ENCODE data around the gene YJEFN3.

YJEFN3 gene

DNA sequence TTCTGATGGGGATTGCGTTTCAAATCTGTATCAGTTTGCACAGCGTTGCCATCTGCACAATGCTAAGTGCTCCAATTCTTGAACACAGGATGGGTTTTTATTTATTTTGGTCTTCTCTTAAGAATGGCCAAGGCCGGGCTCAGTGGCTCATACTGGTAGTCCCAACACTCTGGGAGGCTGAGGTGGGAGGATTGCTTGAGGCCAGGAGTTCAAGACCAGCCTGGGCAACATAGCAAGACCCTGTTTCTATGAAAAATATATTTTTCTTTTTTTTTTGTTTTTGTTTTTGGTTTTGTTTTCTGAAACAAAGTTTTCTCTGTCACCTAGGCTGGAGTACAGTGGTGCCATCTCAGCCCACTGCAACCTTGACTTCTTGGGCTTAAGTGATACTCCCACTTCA, 5.5 kb upstream of the YJEFN3 start:
- DNase-seq (ENCODE audit: low read depth in 2 of 2): no peak

DNA sequence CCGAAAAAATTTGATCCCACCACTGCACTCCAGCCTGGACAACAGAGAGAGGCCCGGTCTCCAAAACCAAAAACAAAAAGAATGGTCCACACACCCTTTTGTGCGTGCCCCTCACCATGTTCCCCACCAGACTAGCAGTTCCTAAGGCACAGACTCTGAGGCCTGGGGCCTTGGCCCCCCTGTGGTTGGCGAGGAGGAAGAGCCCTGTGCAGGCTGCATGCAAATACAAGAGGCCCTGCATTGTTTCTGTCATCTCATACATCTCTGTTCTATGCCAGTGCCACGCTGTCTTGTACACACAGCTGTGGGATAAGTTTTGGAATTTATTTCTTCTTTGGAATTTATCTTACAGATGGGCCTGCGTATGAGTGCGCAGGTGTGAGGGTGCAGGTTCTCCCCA, 4.7 kb upstream of the YJEFN3 start:
- no peak for DNase-seq (ENCODE audit: low read depth in 2 of 2)

GRCh38 chr19:19525611-19526380, 2.9 kb upstream of the YJEFN3 start:
- no peak for DNase-seq (ENCODE audit: low read depth in 2 of 2)

- no peak for DNase-seq (ENCODE audit: low read depth in 2 of 2)
Observed at GRCh38 chr19:19526581-19527370, 1.9 kb upstream of the YJEFN3 start.

GRCh38 chr19:19527371-19527656, 1.4 kb upstream of the YJEFN3 start:
- DNase-seq (ENCODE audit: low read depth in 2 of 2): no peak

DNA sequence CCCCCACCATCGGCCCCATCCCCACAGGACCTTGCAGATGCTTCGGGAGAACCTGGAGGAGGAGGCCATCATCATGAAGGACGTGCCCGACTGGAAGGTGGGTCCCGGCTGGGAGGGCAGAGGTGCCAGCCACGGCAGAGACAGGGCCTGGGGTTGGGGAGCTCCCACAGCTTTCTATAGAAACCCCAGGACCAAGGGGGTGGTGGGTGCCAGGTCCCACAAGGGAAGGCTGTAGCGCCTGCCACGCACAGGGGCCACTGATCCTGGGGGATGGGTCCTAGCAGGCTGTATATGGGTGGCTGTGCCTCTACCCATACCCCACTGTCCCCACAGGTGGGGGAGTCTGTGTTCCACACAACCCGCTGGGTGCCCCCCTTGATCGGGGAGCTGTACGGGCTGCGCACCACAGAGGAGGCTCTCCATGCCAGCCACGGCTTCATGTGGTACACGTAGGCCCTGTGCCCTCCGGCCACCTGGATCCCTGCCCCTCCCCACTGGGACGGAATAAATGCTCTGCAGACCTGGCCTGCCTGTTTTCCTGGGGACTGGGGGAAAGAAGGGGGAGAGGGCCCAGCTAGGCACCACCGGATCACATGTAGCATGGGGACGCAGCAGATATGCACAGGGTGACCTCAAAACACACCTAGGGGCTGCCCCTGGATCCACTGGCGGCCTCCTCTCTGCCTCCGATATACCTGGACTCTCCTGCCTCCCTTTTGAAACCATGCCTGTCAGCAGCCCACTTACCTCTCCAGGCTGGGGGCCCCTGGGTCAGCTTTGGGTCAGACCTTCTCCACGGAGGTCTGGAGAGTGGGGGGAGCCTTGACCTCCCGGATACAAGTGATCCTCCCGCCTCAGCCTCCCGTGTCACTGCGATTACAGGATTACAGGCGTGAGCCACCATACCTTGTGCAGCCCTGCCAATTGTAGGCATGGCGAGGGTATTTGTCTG, 761 bp upstream of the YJEFN3 start:
- DNase-seq (ENCODE audit: low read depth in 2 of 2): no peak

DNA sequence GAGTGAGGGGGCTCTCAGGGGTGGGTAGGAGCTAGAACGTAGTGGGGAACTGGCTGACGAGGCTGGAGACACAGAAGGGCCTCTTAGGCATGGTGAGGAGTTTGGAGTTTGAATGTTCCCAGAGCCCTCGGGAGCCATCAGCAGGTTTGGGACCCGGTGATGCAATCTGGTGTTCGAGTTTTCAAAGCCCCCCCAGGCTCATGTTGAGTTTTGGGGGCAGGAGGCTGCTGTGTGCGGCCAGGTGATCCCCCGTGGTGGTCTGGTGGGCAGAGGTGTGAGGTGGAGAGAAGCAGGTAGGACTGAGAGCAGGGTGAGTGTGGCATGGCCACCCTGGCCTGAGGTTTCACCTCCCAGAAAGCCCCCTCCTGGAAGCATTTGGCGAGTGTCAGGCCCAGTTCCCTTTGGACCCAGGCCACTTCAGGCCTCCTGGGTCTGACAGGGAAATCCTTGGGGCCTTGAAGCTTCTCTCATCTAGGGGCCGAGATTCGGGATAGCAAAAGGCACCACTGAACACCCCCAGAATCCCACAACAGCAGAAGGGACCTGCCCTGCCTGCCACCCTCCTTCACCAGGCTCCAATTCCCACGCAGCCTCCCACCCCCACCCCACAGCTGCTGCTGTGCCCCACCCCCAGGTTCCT, 1.2 kb downstream of the YJEFN3 start:
- no peak for DNase-seq (ENCODE audit: low read depth in 2 of 2)

DNA sequence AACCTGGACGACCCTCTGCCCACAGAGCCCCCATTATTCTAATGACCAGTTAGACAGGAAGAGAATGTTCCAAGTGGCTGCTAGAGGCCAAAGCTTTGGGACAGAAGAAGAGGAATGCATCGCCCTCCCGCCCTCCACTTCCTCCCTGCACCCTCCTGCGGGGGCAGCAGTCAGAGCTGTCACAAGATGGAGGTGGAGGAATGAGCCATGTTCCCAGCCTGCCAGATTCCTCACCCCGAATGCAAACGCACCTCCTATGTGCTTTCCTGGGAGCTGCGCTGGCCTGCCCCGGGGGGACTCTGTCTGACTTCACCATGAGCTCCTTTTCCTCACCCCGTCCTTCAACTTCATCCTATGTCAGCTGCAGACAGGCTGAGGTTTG, 1.7 kb downstream of the YJEFN3 start:
- DNase-seq (ENCODE audit: low read depth in 2 of 2): no peak

GRCh38 chr19:19530889-19531288, 2.2 kb downstream of the YJEFN3 start:
- no peak for DNase-seq (ENCODE audit: low read depth in 2 of 2)

- peak; percentile 55 to 74 for DNase-seq (ENCODE audit: low read depth in 2 of 2)
Observed at GRCh38 chr19:19531951-19532805, 3.5 kb downstream of the YJEFN3 start.

- DNase-seq (ENCODE audit: low read depth in 2 of 2): no peak
Observed at GRCh38 chr19:19532806-19533701, 4.3 kb downstream of the YJEFN3 start.

DNA sequence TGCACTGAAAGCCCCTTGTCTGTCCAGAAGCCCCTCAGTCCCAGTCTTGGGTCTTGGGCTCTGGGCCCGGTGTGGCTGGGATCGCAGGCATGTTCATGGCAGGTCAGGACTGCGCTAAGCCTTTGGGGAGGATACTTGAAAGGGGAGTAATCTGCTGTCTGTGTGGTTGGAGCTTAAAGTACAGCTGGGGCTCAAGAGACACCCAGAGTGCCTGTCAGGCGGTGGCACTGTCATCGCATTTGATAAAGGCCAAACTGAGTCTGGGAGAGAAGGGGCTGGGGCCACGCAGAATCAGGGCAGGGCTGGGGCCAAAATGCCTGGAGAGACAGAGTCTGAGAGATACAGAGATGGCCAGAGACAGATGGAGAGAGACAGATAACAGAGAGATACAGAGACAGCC, 5.1 kb downstream of the YJEFN3 start:
- DNase-seq (ENCODE audit: low read depth in 2 of 2): no peak

DNA sequence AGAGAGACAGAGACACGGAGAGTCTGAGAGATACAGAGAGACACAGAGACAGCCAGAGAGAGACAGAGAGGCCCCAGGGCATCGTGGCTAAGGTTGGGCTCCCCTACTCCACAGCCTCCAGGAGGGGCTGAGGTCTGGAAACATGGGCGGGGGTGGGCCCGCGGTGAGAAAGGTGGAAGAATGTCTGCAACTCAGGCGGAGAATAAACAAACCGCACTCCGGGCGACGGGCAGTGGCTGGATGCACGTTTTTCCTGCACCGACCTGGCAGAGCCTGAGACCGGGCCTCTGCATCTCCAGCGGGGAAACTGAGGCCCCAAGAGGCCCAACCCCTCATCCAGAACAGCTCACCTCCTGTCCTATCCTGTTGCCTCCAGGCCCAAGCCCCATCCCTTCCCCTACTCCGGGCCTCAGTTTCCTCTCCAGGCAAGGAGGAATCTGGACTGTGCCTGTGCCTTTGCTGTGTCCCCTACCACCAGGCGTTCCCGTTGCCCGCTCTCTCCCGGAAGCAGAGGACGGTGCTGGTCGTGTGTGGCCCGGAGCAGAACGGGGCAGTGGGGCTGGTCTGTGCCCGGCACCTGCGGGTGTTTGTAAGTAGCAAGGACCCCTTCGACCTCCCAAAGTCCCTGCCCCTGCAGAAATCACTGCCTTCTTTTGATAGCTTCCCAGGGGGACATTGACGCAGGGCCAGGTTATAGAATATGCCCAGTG, 6.0 kb downstream of the YJEFN3 start:
- DNase-seq (ENCODE audit: low read depth in 2 of 2): no peak

GRCh38 chr19:19535311-19536191, 6.8 kb downstream of the YJEFN3 start:
- DNase-seq (ENCODE audit: low read depth in 2 of 2): no peak

- peak in 1 of 2 donors; percentile 23 for DNase-seq (ENCODE audit: low read depth in 2 of 2)
Observed at GRCh38 chr19:19537075-19538048, 8.7 kb downstream of the YJEFN3 start.

GRCh38 chr19:19538061-19538784, 9.5 kb downstream of the YJEFN3 start, which contains the start of gene CILP2:
TSS of gene CILP2 (plus strand) at chr19:19538265. CDS start at chr19:19538350, 85 bp downstream.
- no peak for DNase-seq (ENCODE audit: low read depth in 2 of 2)
